ENCODE data around the gene LCE3B.

Gene LCE3B

DNA sequence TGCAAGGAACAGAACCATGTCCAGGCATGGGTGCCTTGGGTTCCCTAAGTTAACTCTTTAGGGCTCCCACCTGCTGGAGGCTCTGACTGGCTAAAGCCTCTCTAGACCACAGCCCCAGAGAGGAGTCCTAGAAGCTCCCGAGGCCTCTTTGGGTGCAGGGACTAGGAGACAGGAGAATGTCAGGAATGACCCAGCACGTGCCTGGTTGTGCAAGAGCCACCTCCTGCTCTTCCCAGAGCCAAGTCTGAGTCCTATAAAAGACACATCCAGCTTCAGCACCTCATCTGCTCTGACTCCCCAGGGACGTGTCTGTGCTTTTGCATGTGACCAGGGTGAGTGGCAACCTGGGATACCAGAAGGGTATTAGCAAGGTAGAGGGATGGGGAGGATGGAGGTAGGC, 49.5 kb downstream of the LCE3B start, which contains the start of gene LCE2D:
LCE2D (plus strand) TSS at position 283 of the 400 bp plus-strand sequence. CDS start 726 bp downstream, outside the sequence.
- H3K27ac ChIP-seq, result no peak within 1 kb of the TSS
- no peaks in the 10 kb centered on the region for H3K36me3 ChIP-seq
- H3K27me3 ChIP-seq (ENCODE audit: insufficient read depth, low read depth, severe bottlenecking), result peaks cover 94% of the 10 kb centered on the region
- peaks cover 6% of the 10 kb centered on the region for H3K9me3 ChIP-seq (ENCODE audit: severe bottlenecking)
- no peak for DNase-seq
- H3K4me3 ChIP-seq (ENCODE audit: low read depth, low read length), result no peak within 1 kb of the TSS
- TF ChIP-seq, protein P1, sequence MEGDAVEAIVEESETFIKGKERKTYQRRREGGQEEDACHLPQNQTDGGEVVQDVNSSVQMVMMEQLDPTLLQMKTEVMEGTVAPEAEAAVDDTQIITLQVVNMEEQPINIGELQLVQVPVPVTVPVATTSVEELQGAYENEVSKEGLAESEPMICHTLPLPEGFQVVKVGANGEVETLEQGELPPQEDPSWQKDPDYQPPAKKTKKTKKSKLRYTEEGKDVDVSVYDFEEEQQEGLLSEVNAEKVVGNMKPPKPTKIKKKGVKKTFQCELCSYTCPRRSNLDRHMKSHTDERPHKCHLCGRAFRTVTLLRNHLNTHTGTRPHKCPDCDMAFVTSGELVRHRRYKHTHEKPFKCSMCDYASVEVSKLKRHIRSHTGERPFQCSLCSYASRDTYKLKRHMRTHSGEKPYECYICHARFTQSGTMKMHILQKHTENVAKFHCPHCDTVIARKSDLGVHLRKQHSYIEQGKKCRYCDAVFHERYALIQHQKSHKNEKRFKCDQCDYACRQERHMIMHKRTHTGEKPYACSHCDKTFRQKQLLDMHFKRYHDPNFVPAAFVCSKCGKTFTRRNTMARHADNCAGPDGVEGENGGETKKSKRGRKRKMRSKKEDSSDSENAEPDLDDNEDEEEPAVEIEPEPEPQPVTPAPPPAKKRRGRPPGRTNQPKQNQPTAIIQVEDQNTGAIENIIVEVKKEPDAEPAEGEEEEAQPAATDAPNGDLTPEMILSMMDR (IDR thresholded peaks at IDR 0.05; ENCODE audit: low read depth, low read length), result no peak

Data from WERI-Rb-1 (cell line).